KBM-7 (cell line): ENCODE results near the gene G6PD.
A peak's percentile ranks its signal among the peaks of the same experiment; 100 is the strongest.

Experiments used
- DNase-seq: peaks from one replicate; pipeline ENCODE4 v3.0.0-alpha.2; 2015
- in situ Hi-C: fragments of 300-500 bp; cut with MboI; formaldehyde crosslinking; loops from 2 replicates; pipeline ENCODE4 v1.14.3; 2020; ENCODE audit warnings: low sequenced_read_pairs, low pct_unique_long_range_greater_than_20kb, mixed read lengths

The G6PD gene

DNA sequence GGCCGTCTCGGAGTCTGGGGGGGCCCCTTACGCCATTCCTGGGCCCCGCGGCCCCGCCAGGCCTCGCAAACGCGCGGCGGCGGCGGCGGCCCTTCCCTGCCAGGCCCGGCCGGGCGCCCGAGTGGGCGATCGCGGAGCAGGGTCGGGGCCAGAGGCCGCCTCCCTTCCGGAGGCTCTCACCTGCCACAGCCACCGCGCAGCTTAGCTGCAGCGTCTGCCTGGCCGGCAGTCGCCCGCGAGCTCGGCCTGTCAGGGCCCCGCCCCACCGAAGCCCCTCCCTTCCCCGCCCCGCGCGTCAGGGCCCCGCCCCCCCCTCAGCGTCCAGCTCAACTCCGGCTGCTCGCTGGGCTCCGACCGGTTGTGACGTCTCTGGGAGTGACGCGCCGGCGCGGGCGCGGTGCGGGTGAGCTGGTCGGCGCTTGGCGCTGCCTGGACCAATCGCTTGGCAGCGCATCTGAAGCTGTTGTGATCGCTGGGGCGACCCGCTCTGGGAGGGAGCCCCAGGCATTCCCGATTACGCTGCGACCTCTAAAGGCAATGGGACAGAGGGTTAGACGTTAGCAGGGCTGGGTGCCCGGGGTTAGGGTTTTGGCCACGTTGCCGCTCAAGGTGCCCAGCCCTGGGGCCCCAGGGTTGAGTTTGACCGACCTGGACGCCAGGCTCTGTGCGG lies 56.1 kb downstream of the G6PD start, which contains the start of gene SLC10A3:
Gene SLC10A3, minus strand, starts transcription at position 216 of the 670 bp plus-strand sequence. CDS start 1,689 bp downstream, outside the sequence.
- peak; percentile 97 for DNase-seq
- in situ Hi-C loops: no loop called here

- DNase-seq: peak; percentile 43
- in situ Hi-C loops: no loop called here
Observed at GRCh38 chrX:154490021-154490413, 56.6 kb downstream of the G6PD start.

DNA sequence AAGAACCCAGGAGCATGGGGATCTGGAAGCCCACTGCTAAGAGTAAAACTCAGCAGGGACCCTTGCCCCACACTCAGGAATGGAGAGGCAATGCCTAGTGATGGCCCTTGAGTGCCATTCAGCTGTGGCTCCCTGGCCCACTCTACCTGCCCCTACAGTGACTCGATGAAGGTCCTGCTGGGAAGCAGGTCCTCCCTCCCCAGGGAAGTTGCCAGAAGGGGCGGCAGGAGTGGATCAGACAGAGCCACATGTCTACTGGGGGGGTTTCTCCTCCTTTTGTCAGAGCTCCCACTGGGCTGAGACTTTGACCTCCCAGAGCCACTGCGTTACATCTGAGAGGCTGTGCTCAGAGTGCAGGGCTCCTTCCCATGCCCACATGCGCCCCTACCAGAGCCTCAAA lies 57.5 kb downstream of the G6PD start:
- DNase-seq: no peak
- in situ Hi-C loops: no loop called here

- no peak for DNase-seq
Observed at GRCh38 chrX:154488336-154489075, 58.1 kb downstream of the G6PD start.

DNA sequence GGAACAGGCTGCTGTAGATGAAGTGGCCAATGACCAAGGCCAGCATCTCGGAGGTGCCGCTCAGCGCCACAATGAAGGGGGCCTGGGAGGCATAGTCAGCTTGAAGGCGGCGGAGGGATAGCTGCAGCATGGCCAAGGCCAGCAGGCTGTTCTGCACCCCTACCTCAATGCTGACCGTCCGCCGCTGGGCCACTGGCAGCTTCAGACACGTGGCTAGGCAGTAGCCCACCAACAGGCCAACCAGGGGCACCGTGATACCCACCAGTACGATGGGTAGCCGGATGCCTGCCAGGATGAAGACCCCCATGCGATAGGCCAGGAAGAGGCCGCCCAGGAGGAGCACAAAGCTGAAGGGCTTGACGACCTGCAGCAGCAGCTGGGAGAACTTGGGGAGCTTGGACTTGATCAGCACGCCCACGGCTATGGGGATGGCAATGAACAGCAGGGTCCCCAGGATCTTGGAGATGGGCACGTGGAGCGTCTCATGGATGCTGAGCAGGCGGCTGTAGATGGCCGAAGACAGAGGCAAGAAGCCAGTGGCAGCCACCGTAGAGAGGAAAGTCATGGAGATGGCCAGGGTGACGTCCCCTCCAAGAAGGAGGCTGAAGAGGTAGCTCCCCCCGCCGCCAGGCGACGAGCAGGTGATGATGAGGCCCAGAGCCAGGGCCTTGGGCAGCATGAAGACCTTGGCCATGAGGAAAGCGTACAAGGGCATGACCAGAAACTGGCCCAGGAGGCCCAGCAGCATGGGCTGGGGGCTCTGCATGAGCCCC lies 58.9 kb downstream of the G6PD start:
- no peak for DNase-seq
- in situ Hi-C loops: no loop called here

More at GRCh38 chrX:154488336-154489075, 58.1 kb downstream of the G6PD start:
- in situ Hi-C loops: no loop called here

DNA sequence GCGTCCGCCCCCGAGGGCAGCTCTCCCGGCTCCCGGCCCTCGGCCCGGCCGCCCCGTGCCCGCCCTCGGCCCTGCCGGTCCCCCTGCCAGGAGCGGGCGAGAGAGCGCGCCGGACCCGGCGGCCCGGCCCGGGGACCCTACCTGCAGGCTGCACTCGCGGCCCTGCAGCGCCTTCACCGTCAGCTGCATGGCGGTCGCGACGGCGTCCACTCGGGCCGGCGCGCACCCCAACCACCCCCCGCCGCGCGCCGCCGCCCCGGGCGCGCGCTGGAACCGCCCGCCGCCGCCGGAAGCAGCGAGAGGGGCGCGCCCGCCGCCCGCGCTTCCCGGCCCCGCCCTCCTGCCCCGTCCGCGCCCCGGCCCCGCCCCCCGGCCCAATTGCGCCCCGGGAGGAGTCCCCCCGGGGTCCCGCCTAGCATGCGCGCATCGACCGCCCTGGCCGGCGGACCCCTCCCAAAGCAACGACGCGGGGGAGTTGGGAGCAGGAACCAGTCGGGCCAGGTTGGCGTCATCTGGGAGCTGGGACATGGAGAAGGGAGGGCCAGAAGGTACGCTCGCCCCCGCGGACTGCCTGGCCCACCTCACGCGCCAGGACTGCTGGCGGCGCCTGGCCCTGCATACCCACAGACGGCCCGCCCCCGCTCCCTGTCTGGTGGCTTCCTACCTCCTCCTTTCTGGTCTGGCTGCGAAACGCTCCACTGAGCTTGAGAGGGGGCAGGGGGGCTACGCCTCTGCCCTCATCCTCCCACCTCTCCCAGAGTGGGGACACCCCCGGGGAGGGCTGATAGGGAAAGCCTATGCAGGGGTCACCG lies 60.0 kb downstream of the G6PD start, which contains the start of gene UBL4A:
Gene UBL4A, minus strand, starts transcription at position 220 of the 812 bp plus-strand sequence. Its CDS starts 31 bp downstream, at position 189.
- in situ Hi-C loops: no loop called here
- DNase-seq: peak; percentile 79

- peak; percentile 37 for DNase-seq
- in situ Hi-C loops: no loop called here
Observed at GRCh38 chrX:154486052-154486395, 60.6 kb downstream of the G6PD start.

- DNase-seq: no peak
- in situ Hi-C loops: no loop called here
Observed at GRCh38 chrX:154485150-154486051, 61.2 kb downstream of the G6PD start.

- DNase-seq: no peak
- in situ Hi-C loops: no loop called here
Observed at GRCh38 chrX:154484255-154485149, 62.1 kb downstream of the G6PD start.

- in situ Hi-C loops: no loop called here
- DNase-seq: no peak
Observed at GRCh38 chrX:154483325-154483724, 63.3 kb downstream of the G6PD start.

- no peak for DNase-seq
- in situ Hi-C loops: no loop called here
Observed at GRCh38 chrX:154482786-154483185, 63.9 kb downstream of the G6PD start.

- DNase-seq: no peak
- in situ Hi-C loops: no loop called here
Observed at GRCh38 chrX:154481911-154482601, 64.6 kb downstream of the G6PD start.
